ENCODE results near the gene TMEM144. TPM values are rescaled to one million over a fixed set of nuclear protein-coding genes. Genes with fewer than 3 reads are reported as not detected.

The TMEM144 gene
- total and polyA plus RNA-seq, 11 donors: 2.3 to 17.7 (median 10.4) TPM

DNA sequence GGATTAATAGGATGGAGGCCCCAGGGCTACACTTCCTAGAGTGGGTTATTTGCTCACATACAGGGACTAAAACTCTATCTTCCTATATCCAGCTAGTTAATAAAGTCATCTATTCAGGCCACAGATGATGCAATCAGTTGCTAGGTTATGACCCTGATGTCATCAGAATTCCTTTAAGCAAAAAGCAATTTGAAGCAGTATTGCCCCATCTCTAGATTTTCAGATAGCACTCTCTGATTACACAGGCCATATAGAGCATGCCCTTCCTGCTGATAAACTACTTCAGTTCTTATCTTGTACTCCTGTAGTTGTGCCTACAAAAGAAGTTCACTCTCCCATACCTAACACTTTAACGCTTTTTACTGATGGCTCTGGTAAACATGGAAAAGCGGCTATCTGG, 84.8 kb downstream of the TMEM144 start:
- Histone ChIP-seq H3K36me3 (no peaks in the 10 kb centered on the region), H3K27me3 (peaks cover 0 to 7% (median 0%) of the 10 kb centered on the region in 9 donors), H3K27ac (no peak overlapping the region), H3K4me3 (no peak overlapping the region), H3K4me1 (no peaks in the 10 kb centered on the region), H3K9me3 (peaks cover 0 to 7% (median 0%) of the 10 kb centered on the region in 12 donors)
- ATAC-seq (no peak), DNase-seq (no peak)
- 88 to 95% (median 91%) methylated on average over 2 of the region's 2 CpGs for WGBS, 4 donors
- intact Hi-C loops (cut with DNase I): no loop called here
- no peak for TF ChIP-seq POLR2A (IDR thresholded peaks at IDR 0.05)
- TF ChIP-seq, protein P1, sequence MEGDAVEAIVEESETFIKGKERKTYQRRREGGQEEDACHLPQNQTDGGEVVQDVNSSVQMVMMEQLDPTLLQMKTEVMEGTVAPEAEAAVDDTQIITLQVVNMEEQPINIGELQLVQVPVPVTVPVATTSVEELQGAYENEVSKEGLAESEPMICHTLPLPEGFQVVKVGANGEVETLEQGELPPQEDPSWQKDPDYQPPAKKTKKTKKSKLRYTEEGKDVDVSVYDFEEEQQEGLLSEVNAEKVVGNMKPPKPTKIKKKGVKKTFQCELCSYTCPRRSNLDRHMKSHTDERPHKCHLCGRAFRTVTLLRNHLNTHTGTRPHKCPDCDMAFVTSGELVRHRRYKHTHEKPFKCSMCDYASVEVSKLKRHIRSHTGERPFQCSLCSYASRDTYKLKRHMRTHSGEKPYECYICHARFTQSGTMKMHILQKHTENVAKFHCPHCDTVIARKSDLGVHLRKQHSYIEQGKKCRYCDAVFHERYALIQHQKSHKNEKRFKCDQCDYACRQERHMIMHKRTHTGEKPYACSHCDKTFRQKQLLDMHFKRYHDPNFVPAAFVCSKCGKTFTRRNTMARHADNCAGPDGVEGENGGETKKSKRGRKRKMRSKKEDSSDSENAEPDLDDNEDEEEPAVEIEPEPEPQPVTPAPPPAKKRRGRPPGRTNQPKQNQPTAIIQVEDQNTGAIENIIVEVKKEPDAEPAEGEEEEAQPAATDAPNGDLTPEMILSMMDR (IDR thresholded peaks at IDR 0.05): no peak

DNA sequence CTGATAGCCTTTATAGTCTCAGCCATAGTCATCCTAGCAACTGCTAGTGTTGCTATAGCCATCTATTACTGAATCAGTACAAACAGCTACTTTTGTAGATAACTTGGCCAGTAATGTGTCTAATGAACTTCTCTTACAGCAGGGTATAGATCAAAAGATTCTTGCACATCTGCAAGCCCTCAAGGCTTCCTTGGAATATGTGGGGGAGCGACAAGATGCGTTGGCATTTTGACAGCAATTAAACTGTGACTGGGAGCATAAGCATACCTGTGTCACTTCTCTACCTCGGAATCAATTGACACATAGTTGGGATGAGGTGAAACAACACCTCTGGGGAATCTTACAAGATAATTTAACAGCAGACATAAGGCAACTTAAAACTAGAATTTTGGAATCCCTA, 87.6 kb downstream of the TMEM144 start:
- Histone ChIP-seq H3K9me3 (peaks cover 0 to 7% (median 0%) of the 10 kb centered on the region in 12 donors), H3K36me3 (no peaks in the 10 kb centered on the region), H3K27ac (no peak overlapping the region), H3K27me3 (no peaks in the 10 kb centered on the region), H3K4me3 (no peak overlapping the region), H3K4me1 (no peaks in the 10 kb centered on the region)
- no peak for TF ChIP-seq POLR2A (IDR thresholded peaks at IDR 0.05)
- TF ChIP-seq, protein P1 (IDR thresholded peaks at IDR 0.05): no peak
- ATAC-seq: no peak
- no peak for DNase-seq
- WGBS, 4 donors: 71 to 78% (median 77%) methylated on average over 3 of the region's 3 CpGs
- intact Hi-C loops (cut with DNase I): no loop called here

DNA sequence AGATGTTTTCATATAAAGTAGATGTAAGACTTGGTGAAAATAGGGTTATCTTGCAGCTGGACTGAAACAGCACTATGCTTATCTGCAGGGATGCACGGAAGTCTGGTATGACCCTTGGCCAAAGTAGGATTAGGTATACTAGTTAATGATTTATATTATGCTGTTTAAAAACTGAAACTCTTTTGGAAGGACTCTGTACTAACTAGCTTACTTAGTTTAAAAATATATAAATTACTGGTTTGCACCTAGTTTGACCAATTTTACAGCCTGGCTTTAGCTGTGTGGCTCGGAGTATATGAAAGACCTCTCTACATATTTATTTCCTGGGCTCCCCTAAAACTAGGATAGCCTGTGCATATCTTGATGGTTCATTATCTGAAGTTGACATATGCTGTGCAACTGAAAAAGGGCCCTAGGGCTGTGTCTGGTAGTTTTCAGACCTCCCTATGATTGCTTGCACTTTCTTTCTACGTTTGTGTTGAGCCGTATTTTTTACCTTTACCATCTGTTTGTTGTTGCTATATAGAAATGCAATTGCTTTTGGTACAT, 89.2 kb downstream of the TMEM144 start:
- no peak for DNase-seq
- Histone ChIP-seq H3K36me3 (no peaks in the 10 kb centered on the region), H3K27ac (no peak overlapping the region), H3K27me3 (no peaks in the 10 kb centered on the region), H3K9me3 (peaks cover 0 to 5% (median 0%) of the 10 kb centered on the region in 12 donors), H3K4me1 (no peaks in the 10 kb centered on the region), H3K4me3 (no peak overlapping the region)
- TF ChIP-seq, protein P1 (IDR thresholded peaks at IDR 0.05): no peak
- no peak for TF ChIP-seq POLR2A (IDR thresholded peaks at IDR 0.05)
- intact Hi-C loops (cut with DNase I): no loop called here
- ATAC-seq: no peak
- WGBS, 4 donors: 66 to 77% (median 69%) methylated on average over 4 of the region's 4 CpGs

DNA sequence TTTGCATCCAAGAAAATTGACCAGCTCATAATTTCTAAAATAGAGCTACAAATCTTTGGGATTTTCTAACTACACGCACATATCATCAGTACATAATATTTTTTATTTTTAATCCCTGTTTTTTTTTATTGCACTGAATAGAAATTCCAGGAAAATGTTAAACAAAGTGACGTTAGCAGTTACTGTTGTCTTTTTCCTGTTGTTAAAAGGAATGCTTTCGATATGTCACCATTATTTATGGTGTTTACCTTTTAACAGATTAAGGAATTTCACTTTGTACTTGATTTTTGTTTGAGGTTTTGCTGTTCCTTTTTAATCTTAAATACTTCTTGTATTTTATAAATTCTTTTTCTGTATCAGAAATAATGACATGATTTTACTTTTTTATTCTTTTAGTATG, 89.7 kb downstream of the TMEM144 start:
- DNase-seq (no peak), ATAC-seq (no peak)
- no peaks in the 10 kb centered on the region for H3K27me3 ChIP-seq
- no peaks in the 10 kb centered on the region for H3K4me1 ChIP-seq
- H3K4me3 ChIP-seq: no peak overlapping the region
- intact Hi-C loops (cut with DNase I): no loop called here
- no peak for TF ChIP-seq POLR2A (IDR thresholded peaks at IDR 0.05)
- TF ChIP-seq, protein P1 (IDR thresholded peaks at IDR 0.05): no peak
- peaks cover 0 to under 1% (median 0%) of the 10 kb centered on the region in 12 donors for H3K9me3 ChIP-seq
- H3K36me3 ChIP-seq: no peaks in the 10 kb centered on the region
- H3K27ac ChIP-seq: no peak overlapping the region
- WGBS, 4 donors: 71 to 76% (median 74%) methylated on average over 3 of the region's 3 CpGs

All from heart left ventricle (tissue), 16 donors.